ENCODE data around the gene PRSS33.

Gene PRSS33

DNA sequence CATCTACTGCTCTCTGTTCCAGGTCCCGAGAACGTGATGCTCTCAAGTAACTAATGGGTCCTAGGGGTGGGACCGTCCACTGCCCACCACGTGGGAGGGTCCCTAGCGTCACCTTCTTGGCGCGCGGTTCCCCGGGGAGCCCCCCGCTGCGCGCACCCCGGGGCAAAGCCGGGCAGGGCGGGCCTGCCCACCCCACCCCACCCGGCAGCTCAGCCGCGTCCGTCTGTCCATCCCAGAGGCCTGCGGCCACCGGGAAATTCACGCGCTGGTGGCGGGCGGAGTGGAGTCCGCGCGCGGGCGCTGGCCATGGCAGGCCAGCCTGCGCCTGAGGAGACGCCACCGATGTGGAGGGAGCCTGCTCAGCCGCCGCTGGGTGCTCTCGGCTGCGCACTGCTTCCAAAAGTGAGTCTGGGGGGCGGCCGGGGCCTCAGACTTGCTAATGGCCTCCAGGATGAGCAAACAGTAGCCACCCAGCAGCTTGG, 11.4 kb upstream of the PRSS33 start:
- no peak for DNase-seq

DNA sequence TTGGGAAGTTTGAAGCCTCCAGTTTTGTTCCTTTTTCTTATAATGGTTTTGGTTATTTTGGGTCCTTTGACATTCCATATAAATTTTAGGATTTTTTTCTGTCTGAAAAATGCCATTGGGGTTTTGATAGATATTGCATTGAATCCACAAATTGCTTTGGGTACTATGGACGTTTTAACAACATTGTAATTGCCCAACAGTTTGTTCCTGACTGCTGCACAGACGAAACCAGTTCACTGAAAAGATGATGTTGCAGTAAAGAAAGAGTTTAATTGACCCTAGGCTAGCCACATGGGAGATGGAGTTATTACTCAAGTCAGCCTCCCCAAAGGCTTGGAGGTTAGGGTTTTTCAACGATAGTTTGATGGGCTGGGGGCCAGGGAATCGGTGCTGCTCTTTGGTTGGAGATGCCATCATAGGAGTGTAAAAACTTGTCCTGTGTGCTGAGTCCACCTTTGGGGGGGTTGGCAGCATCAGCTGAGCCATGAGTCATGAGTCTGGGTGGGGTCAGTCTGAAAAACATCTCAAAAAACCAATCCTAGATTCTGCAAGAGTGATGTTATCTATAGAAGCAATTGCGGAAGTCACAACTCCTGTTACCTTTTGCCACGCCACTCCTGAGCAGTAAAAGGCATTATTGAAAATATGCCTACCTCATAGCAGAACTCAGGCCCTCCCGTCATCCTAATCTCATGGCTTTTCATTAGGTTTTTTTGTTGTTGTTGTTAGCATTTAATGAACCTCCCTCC, 8.2 kb upstream of the PRSS33 start:
- peak; percentile 31 for DNase-seq

DNA sequence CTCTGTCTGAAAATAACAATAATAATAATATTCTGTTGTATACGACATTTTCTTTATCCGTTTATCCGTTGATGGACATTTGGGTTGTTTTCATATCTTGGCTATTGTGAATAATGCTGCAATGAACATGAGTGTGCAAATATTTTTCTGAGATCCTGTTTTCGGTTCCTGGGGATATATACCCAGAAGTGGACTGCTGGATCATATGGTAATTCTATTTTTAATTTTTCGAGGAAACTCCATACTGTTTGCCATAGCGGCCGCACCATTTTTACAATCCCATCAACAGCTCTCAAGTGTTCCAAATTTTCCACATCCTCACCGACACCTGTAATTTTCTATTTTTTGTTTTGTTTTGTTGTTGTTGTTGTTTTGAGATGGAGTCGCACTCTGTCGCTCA, 5.6 kb upstream of the PRSS33 start:
- no peak for DNase-seq

DNA sequence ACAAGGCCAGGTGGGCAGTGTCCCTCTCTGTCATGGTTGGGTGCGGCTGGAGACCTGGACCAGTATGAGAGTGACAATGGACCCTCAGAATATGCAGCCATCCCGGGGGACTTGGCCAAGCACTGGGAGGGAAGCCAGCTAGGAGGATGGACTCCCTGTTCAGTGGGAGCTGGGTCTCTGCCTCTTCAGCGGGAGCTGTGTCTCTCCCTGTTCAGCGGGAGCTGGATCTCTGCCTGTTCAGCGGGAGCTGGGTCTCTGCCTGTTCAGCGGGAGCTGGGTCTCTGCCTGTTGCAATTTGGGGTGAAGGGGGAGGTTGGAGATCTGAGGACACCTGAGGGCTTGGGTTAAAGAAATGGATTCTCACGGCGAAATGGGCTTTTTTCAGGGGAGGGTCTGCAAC, 3.8 kb upstream of the PRSS33 start:
- no peak for DNase-seq

DNA sequence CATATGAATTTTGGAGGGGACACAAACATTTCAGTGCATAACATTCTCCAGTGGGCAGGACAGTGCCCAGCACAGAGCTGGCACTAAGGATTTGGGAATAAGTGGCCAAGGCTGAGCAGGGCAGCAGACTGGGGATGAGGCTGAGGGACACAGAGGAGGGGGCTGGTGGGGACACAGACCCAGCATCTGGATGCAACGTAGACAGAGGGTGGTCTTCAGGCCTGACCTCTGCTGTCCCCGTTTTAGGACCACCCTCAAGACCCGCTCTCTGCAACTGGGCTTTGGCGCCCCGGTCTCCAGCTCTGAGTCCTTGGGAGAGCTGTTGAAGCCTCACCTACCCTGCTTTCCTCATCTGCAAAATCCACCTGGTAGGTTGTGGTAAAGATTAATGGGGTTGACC, 3.3 kb upstream of the PRSS33 start:
- no peak for DNase-seq

DNA sequence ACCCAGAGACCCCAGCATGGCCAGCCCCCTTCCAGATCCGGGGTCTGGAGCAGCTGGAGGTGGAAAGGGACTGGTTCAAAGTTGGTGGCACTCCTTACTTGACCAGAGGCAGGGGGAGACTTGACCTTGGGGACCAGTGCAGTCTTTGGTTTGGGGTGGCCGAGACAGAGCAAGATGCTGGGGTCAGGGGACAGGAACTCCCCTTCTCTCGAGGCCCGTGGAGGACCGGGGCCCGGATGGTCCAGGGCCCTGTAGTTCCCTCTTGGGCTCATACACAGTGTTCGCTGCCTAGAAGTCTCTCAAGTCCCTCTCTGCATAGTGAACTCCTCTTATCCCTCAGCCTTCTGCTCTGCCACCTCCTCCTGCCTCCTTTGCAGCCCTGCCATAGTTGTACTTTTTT, 601 bp upstream of the PRSS33 start:
- DNase-seq = no peak

DNA sequence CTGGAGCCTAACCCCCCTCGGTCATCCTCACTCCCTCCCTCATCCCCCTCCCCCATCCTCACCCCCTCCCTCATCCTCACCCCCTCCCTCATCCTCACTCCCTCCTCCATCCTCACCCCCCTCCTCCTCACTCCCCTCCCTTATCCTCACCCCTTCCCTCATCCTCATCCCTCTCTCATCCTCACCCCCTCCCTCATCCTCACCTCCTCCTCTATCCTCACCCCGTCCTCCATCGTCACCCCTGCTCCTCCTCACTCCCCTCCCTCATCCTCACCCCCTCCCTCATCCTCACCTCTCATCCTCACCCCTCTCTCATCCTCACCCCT, 571 bp downstream of the PRSS33 start:
- DNase-seq = no peak

DNA sequence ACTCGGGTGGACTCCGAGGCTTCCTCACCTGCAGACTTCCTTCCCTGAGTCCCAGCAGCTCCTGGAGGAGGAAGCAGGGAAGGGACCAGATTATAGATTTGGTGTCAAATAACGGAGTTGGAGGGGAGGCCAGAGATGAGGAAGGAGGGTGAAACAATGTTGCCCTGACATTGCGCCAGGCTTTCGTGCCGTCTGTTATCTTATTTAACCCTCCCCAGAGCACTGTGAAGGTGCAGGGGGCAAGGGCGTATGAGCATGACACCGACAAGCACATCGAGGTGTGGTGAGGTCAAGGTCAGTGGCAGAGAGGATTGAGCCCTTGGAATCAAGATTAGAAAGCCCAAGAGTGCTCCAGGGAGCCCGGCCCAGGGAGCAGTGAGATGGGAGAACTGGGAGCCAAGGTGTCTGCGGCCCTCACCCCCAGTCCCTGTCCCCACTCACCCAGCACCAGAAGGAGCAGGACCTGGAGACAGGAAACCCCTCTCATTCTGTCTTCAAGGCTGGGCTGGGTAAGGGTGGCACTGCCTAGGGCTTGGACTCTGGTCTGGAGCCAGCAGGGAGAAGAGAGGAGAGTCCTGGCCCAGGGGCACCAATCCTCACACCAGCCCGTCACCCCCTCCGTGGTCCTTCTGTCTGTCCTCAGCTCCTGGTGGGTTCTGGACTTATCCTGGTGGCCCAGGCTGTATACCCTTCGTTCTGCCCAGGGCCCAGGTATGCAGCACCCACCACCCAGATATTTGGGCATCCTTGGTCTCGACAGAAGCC, 1.1 kb downstream of the PRSS33 start:
- no peak for DNase-seq

DNA sequence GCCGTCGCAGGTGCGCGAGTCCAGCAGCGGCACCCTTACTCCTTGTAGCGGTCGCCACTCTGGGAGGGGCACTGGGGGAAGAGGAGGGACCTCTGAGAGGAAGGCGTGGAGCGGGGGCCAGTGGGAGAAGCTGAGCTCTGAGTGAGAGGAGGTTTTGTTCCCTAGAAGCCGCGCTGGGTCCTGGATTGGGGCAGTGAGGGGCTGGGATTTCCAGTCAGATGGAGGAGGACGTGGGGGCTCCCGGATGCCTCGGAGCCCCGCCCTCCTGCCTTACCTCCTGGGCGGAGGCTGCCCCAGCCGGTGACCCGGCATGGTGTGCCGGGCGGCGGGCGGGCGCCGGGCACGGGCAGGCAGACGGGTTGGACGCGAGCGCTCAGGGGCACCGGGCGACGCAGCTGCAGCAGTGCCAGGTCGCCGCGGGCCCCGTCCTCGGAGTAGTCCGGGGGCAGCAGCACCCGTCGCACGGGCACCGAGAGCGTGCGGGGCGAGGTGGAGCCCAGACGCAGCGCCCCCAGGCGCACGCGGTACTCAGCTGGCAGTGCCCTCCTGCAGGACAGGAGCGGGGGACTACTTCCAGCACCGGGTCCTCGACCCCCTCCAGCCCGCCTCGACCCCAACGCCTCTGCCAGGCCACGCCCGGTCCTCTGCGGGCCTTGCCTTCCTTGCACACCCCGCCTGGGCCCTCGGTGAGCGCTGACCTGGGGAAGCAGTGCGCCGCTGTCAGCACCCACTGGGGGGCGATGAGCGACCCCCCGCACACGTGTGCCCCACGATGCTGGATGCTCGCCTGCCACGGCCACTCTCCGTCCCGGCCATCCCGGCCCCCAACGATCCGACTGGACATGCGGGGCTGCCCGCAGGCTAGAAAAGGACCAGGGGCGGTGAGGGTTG, 2.0 kb downstream of the PRSS33 start:
- no peak for DNase-seq

DNA sequence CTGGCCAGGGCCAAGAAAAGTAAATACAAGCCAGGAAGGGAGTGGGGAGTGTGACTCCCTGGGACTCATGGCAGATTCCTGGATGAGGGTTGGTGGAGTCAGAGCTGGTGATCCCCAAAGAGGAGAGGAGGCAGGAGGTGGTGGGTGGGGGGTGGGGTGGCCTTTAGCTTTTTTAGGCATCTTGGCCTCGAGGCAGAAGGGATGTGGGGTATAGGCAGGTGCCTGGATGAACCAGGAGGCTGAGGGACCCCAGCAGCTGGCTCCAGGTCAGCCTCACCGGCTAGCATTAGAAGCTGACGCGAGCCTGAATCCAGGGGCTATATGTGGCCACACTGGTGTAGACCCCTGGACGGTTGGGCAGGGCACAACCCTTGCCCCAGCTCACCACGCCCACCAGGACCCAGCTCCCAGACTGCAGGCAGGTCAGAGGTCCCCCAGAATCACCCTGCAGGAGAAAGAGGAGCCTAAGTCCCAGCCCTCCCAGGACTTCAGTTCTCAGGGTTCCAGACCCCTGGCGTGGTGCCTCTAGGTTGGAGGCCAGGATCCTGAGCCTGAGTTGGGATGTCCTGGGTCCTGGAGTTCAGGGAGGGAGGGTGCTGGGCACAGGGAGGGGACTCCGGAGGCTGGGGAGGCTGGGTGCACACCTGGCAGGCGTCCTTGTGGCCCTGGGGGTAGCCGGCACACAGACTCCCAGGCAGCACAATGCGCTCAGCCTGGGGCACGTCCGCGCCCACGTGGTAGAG, 2.8 kb downstream of the PRSS33 start:
- no peak for DNase-seq

DNA sequence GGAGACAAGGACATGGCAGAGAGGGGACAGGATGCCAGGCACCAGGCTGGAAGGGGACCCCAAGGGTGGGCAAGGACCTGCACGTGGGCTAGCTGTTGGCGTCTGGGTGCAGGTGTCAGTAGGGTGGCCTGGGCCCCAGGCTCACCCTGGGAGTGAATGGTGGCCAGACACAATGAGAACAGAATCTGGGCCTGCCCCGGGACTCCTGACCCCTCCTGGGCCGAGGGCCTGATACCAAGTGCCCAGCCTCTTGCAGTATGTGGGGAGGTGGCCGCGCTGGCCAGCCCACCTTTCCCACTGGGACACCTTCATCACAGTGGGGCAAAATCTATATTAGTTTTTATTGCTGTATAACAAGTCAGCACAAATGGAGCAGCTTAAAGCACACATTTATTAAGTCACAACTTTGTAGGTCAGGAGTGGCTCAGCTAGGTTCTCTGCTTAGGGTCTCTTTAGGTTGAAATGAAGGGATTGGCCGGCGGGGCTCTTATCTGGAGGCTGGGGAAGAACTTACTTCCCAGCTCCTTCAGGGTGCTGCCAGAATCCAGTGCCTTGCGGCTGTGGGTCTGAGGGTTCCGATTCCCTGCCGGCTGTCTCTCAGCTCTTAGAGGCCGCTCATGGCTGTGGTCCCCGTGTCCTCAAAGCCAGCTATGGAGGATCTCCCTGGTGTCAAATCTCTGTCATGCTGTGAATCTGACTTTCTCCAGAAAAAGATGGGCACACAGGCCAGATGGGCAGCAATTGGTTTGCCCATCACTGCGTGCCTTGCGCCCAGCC, 3.6 kb downstream of the PRSS33 start:
- no peak for DNase-seq

DNA sequence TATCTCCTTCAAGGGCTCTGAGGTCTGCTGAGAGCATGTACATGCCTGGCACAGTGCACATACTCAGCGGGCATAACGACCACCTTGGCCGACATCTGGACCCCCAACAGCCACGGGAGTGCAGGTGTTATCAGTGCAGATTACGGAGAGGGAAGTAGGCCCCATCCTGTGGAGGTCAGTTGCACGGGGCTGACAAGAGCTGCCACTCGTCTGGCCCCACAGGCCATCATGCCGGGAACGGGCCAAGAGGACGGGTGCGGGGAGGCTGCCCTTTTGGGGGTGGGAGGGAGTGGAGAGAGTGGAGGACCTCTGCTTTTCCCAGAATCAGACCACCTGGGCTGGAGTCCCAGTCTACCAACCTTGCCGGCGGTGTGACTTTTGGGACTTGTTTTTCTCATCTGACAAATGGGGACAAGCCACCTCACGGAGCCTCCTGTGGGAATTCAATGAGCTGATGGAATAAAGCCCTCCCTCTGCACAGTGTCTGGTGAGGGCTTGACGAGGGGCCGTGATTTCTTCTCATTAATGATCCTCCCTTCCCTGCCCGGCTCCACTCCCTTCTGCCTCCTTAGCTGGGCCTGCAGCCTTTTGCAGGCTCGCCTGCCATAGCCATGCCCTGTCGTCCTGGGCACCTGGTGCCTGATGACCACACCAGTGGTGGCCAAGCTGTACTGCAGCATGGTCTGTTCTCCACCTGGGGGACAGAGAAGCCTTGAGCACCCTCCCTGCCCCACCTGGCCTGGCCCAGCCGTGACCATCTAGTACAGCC, 4.6 kb downstream of the PRSS33 start:
- DNase-seq = no peak

DNA sequence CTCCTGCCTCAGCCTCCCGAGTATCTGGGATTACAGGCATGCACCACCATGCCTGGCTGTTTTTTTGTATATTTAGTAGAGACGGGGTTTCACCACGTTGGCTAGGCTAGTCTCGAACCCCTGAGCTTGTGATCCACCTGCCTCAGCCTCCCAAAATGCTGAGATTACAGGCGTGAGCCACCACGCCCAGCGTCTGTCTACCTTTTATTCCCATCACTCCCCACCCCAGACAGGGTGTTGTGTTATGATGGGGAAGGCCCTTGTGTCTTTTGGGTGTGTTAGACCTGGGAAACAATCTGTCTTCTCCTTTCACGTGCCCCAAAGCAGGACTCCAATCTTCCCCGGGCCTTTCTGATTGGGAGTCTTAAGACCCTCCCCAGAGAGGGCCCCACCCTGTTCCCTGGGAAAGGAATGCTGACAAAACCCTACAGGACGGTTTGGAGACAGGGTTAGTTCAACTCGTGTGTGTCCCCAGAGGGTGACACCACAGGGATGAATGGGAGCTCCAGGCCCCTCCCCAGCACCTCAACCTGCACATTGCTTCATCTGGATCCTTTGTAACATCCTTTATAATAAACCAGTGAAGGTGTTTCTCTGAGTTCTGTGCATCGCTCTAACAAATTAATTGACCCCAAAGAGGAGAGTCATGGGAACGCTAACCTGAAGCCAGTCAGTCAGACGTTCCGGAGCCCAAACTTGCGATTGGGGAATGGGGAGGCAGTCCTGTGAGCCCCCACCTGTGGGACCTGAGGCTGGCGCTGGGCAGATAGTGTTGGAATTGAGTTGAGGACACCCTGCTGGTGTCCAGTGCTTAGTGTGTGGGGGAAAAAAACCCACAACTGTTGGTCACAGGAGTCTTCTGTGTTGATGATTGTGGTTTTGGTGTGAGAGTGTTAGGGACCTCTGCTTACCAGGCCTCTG, 7.1 kb downstream of the PRSS33 start:
- no peak for DNase-seq

DNA sequence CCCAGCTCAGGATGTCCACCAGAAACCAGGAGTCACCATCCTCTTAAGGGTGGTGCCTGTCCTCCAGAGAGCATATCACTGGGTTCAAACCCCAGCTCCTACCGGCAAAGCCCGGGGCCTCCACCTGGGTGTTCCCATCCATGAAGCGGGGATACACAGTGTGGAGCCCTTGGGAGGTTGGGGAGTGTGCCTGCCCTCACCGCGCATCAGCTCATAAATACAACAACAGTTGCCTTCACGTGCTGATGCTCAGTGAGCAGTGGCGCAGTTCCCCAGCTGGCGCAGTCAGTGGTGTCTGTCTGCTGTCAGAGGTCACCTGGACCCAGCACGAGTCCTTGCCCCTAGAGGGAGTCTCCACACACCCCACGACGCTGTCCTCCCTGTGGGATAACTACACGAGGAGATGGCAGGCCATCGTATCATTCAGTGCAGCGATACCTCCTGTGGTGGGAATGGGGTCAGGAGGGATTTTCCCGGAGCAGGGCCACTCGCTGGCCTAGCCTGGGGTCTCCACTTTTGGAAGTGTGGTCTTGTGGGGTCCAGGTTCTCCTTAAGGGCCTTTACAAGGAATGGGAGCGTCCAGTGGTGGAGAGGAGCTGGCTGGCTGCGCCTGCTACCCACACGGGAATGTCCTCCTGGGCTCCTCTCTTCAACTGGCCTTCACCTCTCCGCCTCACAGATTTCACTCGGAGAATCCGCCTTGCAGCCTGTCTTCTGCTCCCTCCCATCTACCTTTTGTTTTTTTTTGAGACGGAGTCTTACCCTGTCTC, 8.0 kb downstream of the PRSS33 start:
- no peak for DNase-seq

DNA sequence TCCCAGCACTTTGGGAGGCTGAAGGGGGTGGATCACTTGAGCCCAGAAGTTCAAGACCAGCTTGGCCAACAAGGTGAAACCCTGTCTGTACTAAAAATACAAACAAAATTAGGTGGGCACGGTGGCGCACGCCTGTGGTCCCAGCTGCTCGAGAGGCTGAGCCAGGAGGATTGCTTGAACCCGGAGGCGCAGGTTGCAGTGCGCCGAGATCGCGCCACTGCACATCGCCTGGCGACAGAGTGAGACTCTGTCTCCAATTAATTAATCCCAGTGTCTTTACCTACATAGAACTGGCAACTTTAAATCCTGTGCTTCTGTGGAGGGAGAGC, 8.8 kb downstream of the PRSS33 start:
- no peak for DNase-seq

DNA sequence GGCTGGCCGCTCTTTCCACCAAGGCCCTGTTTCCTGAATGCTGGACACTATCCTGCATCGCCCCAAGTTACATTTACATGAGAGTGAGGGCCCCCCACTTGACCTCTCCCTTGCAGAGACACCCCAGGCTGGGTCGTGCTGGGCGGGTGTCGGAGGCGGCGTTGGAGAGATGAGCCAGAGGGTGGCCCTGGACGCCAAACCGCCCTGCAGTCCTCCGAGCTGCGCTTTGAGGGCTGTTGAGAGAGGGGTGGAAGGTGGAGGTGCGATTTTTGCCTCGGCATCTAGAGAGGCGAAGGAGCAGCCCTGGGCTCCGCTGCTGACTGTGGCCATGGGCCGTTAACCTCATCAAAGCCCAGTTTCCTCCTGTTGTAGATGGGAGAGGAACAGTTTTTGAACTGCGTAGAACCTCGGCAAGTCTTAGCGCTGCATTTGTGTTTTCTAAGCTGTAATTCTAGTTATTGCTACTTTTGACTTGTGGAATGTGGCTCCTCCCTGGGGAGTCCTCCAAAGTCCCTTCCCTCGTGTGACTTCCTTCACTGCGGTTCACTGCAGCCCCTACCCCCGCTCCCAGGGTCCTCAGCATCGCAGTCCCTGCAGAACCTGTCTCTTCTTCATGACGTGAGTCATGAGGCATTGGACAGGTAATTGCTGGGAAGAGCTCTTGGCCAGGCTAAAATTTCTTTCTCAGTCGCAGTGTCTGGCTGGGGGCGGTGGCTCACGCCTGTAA, 9.3 kb downstream of the PRSS33 start:
- DNase-seq = no peak

DNA sequence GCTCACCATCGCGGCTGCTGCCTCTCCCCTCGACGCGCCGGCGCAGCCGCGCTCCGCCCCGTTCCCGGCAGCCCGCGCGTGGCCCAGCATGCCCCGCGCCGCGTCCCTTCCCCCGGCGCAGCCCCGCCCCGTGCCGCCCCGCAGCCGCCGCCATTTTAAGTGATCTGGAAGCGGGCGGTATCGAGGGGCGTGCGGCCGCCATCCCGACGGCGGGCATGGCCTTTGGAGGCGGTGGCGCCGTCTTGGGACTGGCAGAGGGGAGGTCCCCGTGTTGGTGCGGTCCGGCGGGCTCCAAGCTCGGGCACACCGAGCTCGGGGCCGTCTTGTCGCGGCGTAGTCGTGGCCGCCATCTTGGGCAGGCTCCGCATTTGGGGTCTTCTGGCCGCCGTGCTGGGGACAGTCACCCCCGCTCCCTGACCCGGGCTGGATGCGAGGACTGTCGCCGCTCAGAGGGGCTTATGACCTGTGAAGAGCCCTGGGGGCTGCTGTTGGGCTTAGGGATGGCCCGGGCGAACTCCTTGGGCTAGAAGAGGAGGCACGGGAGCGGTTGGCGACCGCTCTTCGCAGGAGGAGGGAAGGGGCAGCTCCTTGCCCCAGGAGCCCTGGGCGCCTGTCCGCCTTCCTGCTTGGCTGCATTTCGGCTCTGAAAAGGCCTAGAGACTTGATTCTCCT, 10.0 kb downstream of the PRSS33 start, which contains the start of gene ELOB:
Gene ELOB, minus strand, starts transcription at position 50 of the 672 bp plus-strand sequence. Its CDS starts 41 bp downstream, at position 9.
- peak; percentile 40 for DNase-seq

All from GF-D8 (cell line).